GM18951 (cell line): ENCODE data around the gene PHLDA2.

Experiments used
- POLR2A ChIP-seq: IDR thresholded peaks from 4 replicates; pipeline ENCODE4 v1.6.1; 2011; ENCODE audit warnings: mild to moderate bottlenecking; ENCODE audit not compliant: insufficient read length, insufficient read depth; ENCODE audit errors: extremely low read depth
- in situ Hi-C: fragments of 300-500 bp; cut with MboI; formaldehyde crosslinking; loops from one replicate; pipeline ENCODE4 v1.12.0; 2022; ENCODE audit warnings: low sequenced_read_pairs, mixed read lengths, inconsistent platforms; ENCODE audit not compliant: unreplicated experiment

Gene PHLDA2

GRCh38 chr11:2889362-2890273, 39.6 kb downstream of the PHLDA2 start:
- in situ Hi-C loops: loop anchor here (5.0 to 25.0 kb wide), 2 partner anchors 357 to 452 kb away; partner anchors contain the start of genes KCNQ1 and TRPM5
- no peak for TF ChIP-seq POLR2A

- in situ Hi-C loops: loop anchor here (5.0 to 25.0 kb wide), 2 partner anchors 356 to 451 kb away; partner anchors contain the start of genes KCNQ1 and TRPM5
- TF ChIP-seq POLR2A: no peak
These were observed 40.8 kb downstream of the PHLDA2 start for GRCh38 chr11:2888266-2888968.

- in situ Hi-C loops: loop anchor here (5.0 to 25.0 kb wide), 2 partner anchors 355 to 450 kb away; partner anchors contain the start of genes KCNQ1 and TRPM5
- no peak for TF ChIP-seq POLR2A
These were observed 41.6 kb downstream of the PHLDA2 start for GRCh38 chr11:2887515-2888195.

GRCh38 chr11:2886936-2887335, 42.3 kb downstream of the PHLDA2 start:
- TF ChIP-seq POLR2A: no peak
- in situ Hi-C loops: loop anchor here (5.0 to 25.0 kb wide), 2 partner anchors 355 to 450 kb away; partner anchors contain the start of genes KCNQ1 and TRPM5

GRCh38 chr11:2886191-2886894, 42.9 kb downstream of the PHLDA2 start:
- in situ Hi-C loops: loop anchor here (5.0 to 25.0 kb wide), 2 partner anchors 354 to 449 kb away; partner anchors contain the start of genes KCNQ1 and TRPM5
- no peak for TF ChIP-seq POLR2A

- TF ChIP-seq POLR2A: peak; percentile 30
- in situ Hi-C loops: loop anchor here (5.0 to 25.0 kb wide), 2 partner anchors 353 to 448 kb away; partner anchors contain the start of genes KCNQ1 and TRPM5
These were observed 43.5 kb downstream of the PHLDA2 start, which contains the start of gene CDKN1C for GRCh38 chr11:2885678-2886081. TSS of gene CDKN1C (minus strand) at chr11:2885775. CDS start at chr11:2885456, 319 bp downstream.

- TF ChIP-seq POLR2A: no peak
- in situ Hi-C loops: loop anchor here (5.0 to 25.0 kb wide), 2 partner anchors 353 to 448 kb away; partner anchors contain the start of genes KCNQ1 and TRPM5
These were observed 44.1 kb downstream of the PHLDA2 start for GRCh38 chr11:2885017-2885677.

- no peak for TF ChIP-seq POLR2A
- in situ Hi-C loops: loop anchor here (25.0 kb wide), 1 partner anchor 447 kb away; the partner anchor contains the start of genes KCNQ1 and TRPM5
These were observed 45.0 kb downstream of the PHLDA2 start for GRCh38 chr11:2883979-2884815.

- in situ Hi-C loops: loop anchor here (25.0 kb wide), 1 partner anchor 446 kb away; the partner anchor contains the start of genes KCNQ1 and TRPM5
- TF ChIP-seq POLR2A: no peak
These were observed 45.6 kb downstream of the PHLDA2 start for GRCh38 chr11:2883640-2883978.

GRCh38 chr11:2882396-2883110, 46.7 kb downstream of the PHLDA2 start:
- in situ Hi-C loops: loop anchor here (25.0 kb wide), 1 partner anchor 445 kb away; the partner anchor contains the start of genes KCNQ1 and TRPM5

More at GRCh38 chr11:2882396-2883110, 46.7 kb downstream of the PHLDA2 start:
- no peak for TF ChIP-seq POLR2A
